Tongue (tissue), 2 donors: Measurements from ENCODE around the gene EFCAB5. TPM values are rescaled to one million over a fixed set of nuclear protein-coding genes. Genes with fewer than 3 reads are reported as not detected.
A peak's percentile ranks its signal among the peaks of the same experiment; 100 is the strongest.
"Not testable (repeated sequence)": the region's sequence is repeated elsewhere in the genome, so short reads cannot be mapped to it uniquely, and the experiment has no call there.

ENCODE experiments used
- DNase-seq: peaks from one replicate; pipeline ENCODE4 v3.0.0-alpha.2; 2015
- total RNA-seq: library from RNA; depleted of rRNA; stranded (reverse); fragments of >200 nt; gene quantifications from one replicate; pipeline ENCODE4 v1.2.3, GENCODE V29; 2014

The EFCAB5 gene
- total RNA-seq, 1 donor from 2014 or later, result 0.41 TPM

DNA sequence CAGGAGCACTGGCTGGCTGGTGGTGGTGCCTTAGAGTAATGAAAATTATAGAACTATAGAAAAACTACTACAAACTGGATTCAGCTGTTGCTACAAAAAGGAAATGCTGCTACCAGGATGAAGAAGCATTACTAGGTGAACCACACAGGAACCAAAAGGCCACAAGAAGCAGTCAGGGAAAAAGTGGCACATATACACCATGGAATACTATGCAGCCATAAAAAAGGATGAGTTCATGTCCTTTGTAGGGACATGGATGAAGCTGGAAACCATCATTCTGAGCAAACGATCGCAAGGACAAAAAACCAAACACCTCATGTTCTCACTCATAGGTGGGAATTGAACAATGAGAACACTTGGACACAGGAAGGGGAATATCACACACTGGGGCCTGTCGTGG is 5.5 kb upstream of the EFCAB5 start:
- not testable (repeated sequence) for DNase-seq

GRCh38 chr17:29936724-29937123 is 4.7 kb upstream of the EFCAB5 start:
- no peak for DNase-seq

DNA sequence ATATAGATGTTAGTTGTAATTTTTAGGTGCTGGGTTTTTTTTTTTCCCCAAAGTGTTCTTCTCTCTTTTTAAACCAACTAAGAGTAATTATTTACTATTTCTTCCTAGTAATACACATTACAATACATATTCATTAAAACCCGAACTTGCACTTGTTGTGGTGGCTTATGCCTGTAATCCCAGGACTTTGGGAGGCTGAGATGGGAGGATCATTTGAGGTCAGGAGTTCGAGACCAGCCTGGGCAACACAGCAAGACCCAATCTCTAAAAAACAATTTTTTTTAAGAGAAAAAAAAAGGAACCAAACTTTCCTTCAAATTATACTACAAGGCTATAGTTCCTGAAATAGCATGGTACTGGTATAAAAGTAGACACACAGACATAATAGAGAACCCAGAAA is 3.8 kb downstream of the EFCAB5 start:
- no peak for DNase-seq

DNA sequence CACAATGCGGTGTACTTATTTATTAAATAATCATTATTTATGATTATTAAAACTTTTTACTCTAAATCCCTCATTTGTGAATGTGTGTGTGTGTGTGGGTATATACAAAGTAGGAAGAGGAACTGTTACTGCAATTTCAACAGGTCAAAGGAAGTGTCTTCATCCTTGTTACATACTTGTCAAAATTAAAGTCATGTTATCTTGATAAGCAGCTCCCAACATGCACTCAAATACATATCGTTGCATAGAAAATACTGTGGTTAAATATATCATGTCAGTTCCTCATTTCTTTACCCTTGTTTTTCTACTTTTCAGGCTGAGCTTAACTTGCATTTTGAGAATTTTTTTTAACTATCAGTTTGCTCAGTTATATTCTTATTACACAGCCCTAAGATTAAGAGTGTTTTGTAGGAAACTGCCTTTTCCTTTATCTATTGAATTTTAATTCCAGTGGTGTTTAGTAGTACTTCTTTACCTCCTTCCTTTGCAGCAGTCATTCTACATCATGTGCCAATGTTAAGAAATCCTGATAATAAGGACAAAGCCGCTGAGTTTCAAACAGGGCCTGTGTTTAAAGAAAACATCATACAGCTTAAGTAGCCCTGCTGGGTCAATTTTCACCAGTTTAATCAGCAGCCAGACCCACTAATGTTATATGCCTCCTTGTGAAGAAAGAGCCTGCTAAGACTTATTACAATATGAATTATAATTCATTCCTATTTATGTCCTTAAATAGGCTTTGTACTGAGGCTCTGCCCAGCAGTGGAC is 7.2 kb downstream of the EFCAB5 start:
- no peak for DNase-seq

- no peak for DNase-seq
These were observed 8.3 kb downstream of the EFCAB5 start for GRCh38 chr17:29949696-29950095.

- no peak for DNase-seq
These were observed 13.0 kb downstream of the EFCAB5 start for GRCh38 chr17:29954405-29954804.

DNA sequence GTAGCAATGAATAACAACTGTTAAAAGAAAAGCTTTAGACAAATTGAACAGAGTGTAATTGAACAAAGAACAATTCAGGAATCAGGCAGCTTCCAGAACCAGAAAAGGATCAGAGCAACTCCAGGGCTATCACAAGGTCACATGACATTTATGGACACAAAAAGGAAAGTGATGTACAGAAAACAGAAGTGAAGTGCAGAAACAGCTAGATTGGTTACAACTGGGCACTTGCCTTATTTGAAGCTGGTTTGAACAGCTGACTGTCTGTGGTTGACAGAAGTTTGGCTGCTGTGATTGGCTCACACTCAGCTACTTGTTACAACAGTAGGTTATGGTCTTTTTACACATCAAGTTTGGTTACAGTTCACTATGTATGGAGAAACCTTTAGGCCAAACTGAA is 14.8 kb downstream of the EFCAB5 start:
- DNase-seq, result peak; percentile 16

- not testable (repeated sequence) for DNase-seq
These were observed 16.1 kb downstream of the EFCAB5 start for GRCh38 chr17:29957488-29957887.

DNA sequence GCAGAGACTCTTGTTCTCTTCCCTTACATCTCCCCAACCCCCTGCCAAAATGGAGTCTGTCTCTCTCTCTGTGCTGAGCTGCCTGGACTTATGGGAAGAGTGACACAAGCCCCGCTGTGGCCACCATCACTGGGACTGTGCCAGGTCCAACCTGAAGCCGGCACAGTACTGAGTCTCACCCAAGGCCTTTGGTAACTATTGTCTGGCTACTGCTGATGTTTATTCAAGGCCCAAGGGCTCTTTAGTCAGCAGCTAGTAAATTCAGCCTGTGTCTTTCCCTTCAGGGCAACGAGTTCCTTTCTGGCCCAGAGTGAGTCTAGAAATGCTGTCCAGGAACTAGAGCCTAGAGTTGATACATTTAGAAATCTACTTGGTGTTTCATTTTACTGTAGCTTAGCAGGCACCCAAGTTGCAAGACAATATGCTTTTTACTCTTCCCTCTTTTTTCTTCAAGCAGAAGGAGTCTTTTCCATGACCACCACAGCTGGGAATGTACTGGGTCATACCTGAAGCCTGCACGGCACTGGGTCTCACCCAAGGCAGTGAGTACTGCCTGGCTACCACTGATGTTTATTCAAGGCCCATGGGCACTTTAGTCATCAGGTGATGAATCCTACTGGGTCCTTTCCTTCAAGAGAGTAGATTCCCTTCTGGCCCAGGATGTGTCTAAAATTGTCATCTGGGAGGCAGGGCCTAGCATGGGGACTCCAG is 17.7 kb downstream of the EFCAB5 start:
- no peak for DNase-seq

- no peak for DNase-seq
These were observed 18.4 kb downstream of the EFCAB5 start for GRCh38 chr17:29959658-29960337.

DNA sequence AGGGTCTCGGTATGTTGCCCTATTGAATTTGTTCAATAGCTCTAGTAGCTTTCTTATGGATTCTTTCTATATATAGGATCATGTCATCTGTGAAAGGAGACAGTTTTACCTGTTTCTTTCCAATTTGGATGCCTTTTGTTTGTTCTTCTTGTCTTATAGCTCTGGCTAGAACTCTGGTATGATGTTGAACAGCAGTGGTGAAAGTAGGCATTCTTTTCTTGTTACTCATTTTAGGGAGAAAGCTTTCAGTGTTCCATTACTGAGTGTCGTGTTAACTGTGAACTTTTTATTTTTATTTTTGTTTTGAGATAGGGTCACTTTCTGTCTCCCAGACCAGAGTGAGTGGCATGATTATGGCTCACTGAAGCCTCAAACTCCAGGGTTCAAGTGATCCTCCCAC is 21.2 kb downstream of the EFCAB5 start:
- DNase-seq, result no peak

- no peak for DNase-seq
These were observed 26.8 kb downstream of the EFCAB5 start for GRCh38 chr17:29968271-29968670.

DNA sequence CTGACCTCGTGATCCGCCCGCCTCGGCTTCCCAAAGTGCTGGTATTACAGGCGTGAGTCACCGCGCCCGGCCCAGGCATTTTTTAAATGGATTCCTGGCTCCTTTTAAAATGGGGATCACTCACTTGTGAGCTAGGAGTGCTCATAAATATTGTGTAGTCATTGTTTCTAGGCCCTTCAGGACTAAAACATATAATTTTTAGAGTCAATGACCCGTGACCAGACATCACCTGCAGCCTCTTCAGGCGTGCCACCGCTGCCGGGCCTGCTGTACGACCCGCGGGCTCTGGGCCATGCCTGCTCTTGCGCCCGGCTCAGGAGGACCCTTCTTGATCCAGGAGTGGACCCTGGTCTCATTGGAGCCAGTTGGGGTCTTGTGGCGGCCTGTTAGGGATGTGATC is 30.8 kb downstream of the EFCAB5 start:
- no peak for DNase-seq

GRCh38 chr17:29973005-29973404 is 31.6 kb downstream of the EFCAB5 start:
- no peak for DNase-seq

DNA sequence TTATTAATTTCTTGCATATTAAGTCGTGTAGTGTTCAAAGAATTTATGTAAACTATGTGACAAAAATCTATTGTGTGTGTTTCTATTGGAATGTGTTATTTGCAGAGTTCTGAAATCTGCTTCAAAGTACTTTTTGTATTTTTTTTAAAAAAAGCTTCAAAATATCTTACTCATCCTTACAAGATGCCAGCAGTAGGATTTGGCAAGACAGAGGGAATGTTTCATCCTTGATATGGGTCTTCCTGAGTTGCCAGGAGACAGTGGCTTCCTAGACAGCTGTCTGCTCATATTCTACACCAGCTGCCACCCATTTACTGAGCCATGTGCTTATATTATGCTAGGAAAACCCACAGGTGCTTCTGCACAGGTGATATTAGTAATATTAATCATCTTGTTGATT is 36.4 kb downstream of the EFCAB5 start:
- peak; percentile 62 for DNase-seq

DNA sequence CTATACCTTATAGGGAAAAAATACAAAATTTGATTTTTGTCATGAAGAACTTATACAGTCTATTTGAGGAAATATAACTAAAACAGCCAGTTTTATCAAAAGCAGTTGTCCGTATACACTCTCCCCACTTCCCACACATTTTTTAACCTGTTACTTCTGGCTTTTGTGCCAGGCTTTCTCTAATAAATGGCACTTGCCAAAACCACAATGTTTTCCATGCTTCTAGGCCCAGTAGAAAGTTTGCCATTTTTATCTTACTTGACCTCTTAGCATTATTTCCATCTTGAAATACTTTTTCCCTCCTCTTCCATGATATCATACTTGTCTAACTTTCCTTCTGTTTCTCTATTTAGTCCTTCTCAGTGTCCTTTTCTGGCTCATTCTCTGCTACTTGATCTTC is 38.8 kb downstream of the EFCAB5 start:
- no peak for DNase-seq

DNA sequence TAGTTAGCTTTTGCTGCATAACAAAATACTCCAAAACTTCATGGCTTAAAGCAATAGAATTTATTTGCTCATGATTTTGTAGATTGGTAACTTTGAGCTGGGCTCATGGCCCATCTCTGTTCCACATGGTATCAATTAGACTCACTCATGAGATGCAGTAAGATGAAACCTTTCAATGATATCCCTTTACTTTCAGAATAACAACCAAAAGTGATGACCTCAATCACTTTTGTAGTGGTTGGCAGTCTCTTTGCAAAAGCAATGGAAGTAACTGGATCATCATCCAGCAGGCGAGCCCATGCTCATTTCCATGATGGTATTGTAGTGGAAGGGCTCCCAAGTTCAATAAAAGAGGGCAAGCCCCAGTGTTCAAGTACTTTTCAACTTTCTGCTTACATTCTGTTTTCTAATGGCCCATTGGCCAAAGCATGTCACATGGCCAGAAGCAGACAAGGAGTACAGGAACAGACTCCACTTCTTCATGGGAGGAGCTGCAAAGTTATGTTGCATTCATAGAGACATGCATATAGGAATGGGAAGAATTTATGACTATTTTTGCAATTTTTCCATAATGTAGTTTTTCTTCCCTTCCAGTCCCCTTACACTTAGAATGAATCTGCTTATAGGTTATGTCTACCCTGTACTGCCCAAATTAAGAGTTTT is 41.7 kb downstream of the EFCAB5 start:
- DNase-seq, result no peak

DNA sequence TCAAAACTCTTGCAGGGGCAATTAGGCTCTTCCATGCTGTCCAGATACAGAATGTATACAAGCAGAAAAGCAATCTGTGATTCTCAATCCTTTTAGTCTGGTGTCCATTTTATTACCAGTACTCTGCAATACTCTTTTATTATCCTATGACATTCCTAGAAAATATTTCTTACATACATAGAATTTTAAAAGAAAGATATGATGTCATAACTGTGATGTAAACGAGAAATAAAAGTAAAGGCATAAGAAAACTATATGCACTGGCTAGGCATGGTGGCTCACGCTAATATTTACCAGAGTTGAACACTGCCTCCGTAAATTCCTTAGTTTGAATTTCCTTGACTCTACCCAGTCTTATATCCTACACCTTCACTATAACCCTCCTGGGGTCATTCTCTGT is 55.0 kb downstream of the EFCAB5 start:
- DNase-seq, result no peak

DNA sequence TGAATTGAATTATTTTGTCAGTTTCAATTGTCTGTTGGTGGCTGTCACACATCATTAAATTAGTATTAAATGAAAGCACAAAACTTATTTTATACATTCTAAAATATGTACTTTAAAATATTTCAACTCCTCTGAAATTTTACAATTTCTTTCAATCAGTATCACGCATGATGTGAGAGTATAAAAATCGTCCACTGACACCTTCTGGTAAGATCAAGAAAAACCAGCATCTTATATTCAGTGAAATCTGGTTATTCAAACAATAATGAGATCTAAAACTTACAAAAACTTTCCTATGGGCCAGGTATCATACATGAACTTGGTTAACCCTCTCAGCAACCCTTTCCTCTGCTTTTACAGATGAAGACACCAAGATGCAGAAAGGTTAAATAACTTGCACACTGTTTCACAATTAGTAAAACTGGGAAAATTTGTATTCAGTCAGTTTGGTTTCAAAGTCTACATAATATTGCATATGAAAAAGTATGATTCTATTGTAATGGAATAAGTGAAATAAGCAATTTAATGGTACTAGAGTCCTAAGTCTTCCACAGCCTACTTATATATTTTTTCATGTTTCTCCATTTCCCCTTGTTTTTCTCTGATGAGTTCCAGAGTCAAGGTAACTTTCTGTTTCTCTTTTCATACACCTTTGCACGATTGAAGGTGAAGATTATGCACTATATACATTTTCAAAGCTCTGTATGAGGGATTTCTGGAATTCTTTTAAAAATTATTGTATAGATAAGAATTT is 58.7 kb downstream of the EFCAB5 start:
- DNase-seq, result no peak

GRCh38 chr17:30000755-30001257 is 59.4 kb downstream of the EFCAB5 start:
- no peak for DNase-seq

GRCh38 chr17:30002088-30002487 is 60.7 kb downstream of the EFCAB5 start:
- no peak for DNase-seq
